Measurements from ENCODE around the gene PHACTR2.
A peak's percentile ranks its signal among the peaks of the same experiment; 100 is the strongest.

The PHACTR2 gene

GRCh38 chr6:143680141-143680540 is 2.4 kb downstream of the PHACTR2 start:
- Histone ChIP-seq H3K36me3 (ENCODE audit: insufficient read depth, low read length) (no peaks in the 10 kb centered on the region), H3K27me3 (ENCODE audit: insufficient read depth, low read length) (no peaks in the 10 kb centered on the region), H3K9me3 (ENCODE audit: low read length) (no peaks in the 10 kb centered on the region), H3K4me1 (ENCODE audit: insufficient read depth, low read length) (peaks cover 23% of the 10 kb centered on the region), H2AFZ (ENCODE audit: low read depth, low read length) (no peak overlapping the region), H3K4me3 (ENCODE audit: low read length) (peak overlapping the region; percentile 75)

- Histone ChIP-seq H3K36me3 (ENCODE audit: insufficient read depth, low read length) (no peaks in the 10 kb centered on the region), H3K9me3 (ENCODE audit: low read length) (no peaks in the 10 kb centered on the region), H3K4me3 (ENCODE audit: low read length) (no peak overlapping the region), H2AFZ (ENCODE audit: low read depth, low read length) (no peak overlapping the region), H3K4me1 (ENCODE audit: insufficient read depth, low read length) (peaks cover 18% of the 10 kb centered on the region), H3K27me3 (ENCODE audit: insufficient read depth, low read length) (no peaks in the 10 kb centered on the region)
These were observed 5.0 kb downstream of the PHACTR2 start for GRCh38 chr6:143682805-143683204.

- no peaks in the 10 kb centered on the region for H3K36me3 ChIP-seq (ENCODE audit: insufficient read depth, low read length)
- H3K4me3 ChIP-seq (ENCODE audit: low read length), result no peak overlapping the region
- H3K9me3 ChIP-seq (ENCODE audit: low read length), result no peaks in the 10 kb centered on the region
- H2AFZ ChIP-seq (ENCODE audit: low read depth, low read length), result no peak overlapping the region
- peaks cover 12% of the 10 kb centered on the region for H3K4me1 ChIP-seq (ENCODE audit: insufficient read depth, low read length)
- no peaks in the 10 kb centered on the region for H3K27me3 ChIP-seq (ENCODE audit: insufficient read depth, low read length)
These were observed 6.7 kb downstream of the PHACTR2 start for GRCh38 chr6:143684486-143684885.

GRCh38 chr6:143685653-143686052 is 7.9 kb downstream of the PHACTR2 start:
- H3K36me3 ChIP-seq (ENCODE audit: insufficient read depth, low read length), result no peaks in the 10 kb centered on the region
- no peaks in the 10 kb centered on the region for H3K27me3 ChIP-seq (ENCODE audit: insufficient read depth, low read length)

GRCh38 chr6:143687591-143687990 is 9.8 kb downstream of the PHACTR2 start:
- no peak overlapping the region for H3K4me3 ChIP-seq (ENCODE audit: low read length)
- no peak overlapping the region for H2AFZ ChIP-seq (ENCODE audit: low read depth, low read length)
- H3K4me1 ChIP-seq (ENCODE audit: insufficient read depth, low read length), result peaks cover 16% of the 10 kb centered on the region
- H3K36me3 ChIP-seq (ENCODE audit: insufficient read depth, low read length), result no peaks in the 10 kb centered on the region
- H3K9me3 ChIP-seq (ENCODE audit: low read length), result no peaks in the 10 kb centered on the region
- H3K27me3 ChIP-seq (ENCODE audit: insufficient read depth, low read length), result no peaks in the 10 kb centered on the region

More at GRCh38 chr6:143685653-143686052, 7.9 kb downstream of the PHACTR2 start:
- Histone ChIP-seq H3K9me3 (ENCODE audit: low read length) (no peaks in the 10 kb centered on the region), H3K4me3 (ENCODE audit: low read length) (no peak overlapping the region), H3K4me1 (ENCODE audit: insufficient read depth, low read length) (peaks cover under 1% of the 10 kb centered on the region), H2AFZ (ENCODE audit: low read depth, low read length) (no peak overlapping the region)

GRCh38 chr6:143688681-143689080 is 10.9 kb downstream of the PHACTR2 start:
- Histone ChIP-seq H3K4me3 (ENCODE audit: low read length) (no peak overlapping the region), H3K4me1 (ENCODE audit: insufficient read depth, low read length) (peaks cover 16% of the 10 kb centered on the region), H3K27me3 (ENCODE audit: insufficient read depth, low read length) (no peaks in the 10 kb centered on the region), H3K36me3 (ENCODE audit: insufficient read depth, low read length) (no peaks in the 10 kb centered on the region), H3K9me3 (ENCODE audit: low read length) (no peaks in the 10 kb centered on the region), H2AFZ (ENCODE audit: low read depth, low read length) (no peak overlapping the region)

- no peak overlapping the region for H2AFZ ChIP-seq (ENCODE audit: low read depth, low read length)
- H3K27me3 ChIP-seq (ENCODE audit: insufficient read depth, low read length), result no peaks in the 10 kb centered on the region
- peaks cover 16% of the 10 kb centered on the region for H3K4me1 ChIP-seq (ENCODE audit: insufficient read depth, low read length)
- no peaks in the 10 kb centered on the region for H3K36me3 ChIP-seq (ENCODE audit: insufficient read depth, low read length)
- H3K4me3 ChIP-seq (ENCODE audit: low read length), result no peak overlapping the region
- H3K9me3 ChIP-seq (ENCODE audit: low read length), result no peaks in the 10 kb centered on the region
These were observed 12.1 kb downstream of the PHACTR2 start for GRCh38 chr6:143689852-143690251.

DNA sequence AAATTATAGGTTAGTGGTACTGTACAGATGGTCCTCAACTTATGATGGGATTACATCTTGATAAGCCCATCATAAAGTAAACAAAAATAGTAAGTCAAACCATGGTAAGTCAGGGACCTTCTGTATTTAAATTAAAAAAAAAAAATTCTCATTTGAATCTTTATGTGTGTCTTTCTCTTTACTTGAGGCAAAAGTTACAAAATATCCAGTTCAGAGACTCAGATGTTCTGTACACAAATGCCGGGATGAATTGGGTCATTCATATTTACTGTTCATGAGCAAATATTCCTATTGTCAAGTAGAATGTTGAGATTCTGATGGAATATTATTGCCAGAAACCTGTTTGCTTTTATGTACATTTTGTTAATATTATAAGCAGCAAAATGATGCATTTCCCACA is 13.4 kb downstream of the PHACTR2 start:
- Histone ChIP-seq H2AFZ (ENCODE audit: low read depth, low read length) (no peak overlapping the region), H3K4me1 (ENCODE audit: insufficient read depth, low read length) (peaks cover 16% of the 10 kb centered on the region), H3K9me3 (ENCODE audit: low read length) (no peaks in the 10 kb centered on the region), H3K27me3 (ENCODE audit: insufficient read depth, low read length) (no peaks in the 10 kb centered on the region), H3K36me3 (ENCODE audit: insufficient read depth, low read length) (no peaks in the 10 kb centered on the region), H3K4me3 (ENCODE audit: low read length) (no peak overlapping the region)

DNA sequence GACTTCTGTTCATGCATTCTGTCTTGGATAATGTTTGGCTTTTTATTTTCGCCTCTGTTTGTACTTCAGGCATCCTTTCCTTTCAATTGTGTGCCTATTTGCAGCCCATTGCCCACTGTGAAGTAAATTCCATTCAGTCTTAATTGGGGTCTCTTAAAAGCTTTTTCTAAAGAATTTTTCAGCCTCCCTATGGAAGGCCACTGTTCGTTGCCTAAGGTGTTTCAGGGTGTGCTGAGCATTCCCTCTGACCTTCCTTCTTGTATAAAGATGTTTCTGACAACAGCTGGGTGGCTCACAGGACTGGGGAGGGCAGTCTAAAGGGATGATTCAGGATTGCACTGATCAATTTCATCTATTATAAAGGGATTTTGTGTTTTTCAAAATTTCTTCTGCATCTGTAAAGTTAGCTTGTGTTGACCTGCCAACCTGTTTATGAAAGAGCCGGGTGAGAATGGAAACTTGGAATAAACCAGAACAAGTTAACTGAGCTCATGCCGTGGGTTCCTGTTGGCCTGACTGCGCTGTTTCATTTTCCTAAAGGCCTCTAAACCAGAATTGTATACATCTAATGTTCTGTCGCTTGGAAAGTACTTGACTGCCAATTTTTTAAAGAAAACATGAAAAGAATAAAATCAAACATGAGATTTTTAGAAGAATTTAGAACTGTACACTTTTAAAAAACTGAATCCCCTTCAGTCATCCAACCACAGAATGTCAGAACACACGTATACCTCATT is 14.3 kb downstream of the PHACTR2 start:
- H2AFZ ChIP-seq (ENCODE audit: low read depth, low read length), result no peak overlapping the region
- no peaks in the 10 kb centered on the region for H3K27me3 ChIP-seq (ENCODE audit: insufficient read depth, low read length)
- no peaks in the 10 kb centered on the region for H3K36me3 ChIP-seq (ENCODE audit: insufficient read depth, low read length)
- H3K9me3 ChIP-seq (ENCODE audit: low read length), result no peaks in the 10 kb centered on the region
- H3K4me3 ChIP-seq (ENCODE audit: low read length), result no peak overlapping the region
- peaks cover 16% of the 10 kb centered on the region for H3K4me1 ChIP-seq (ENCODE audit: insufficient read depth, low read length)

- Histone ChIP-seq H3K4me1 (ENCODE audit: insufficient read depth, low read length) (peaks cover 16% of the 10 kb centered on the region), H3K9me3 (ENCODE audit: low read length) (no peaks in the 10 kb centered on the region), H2AFZ (ENCODE audit: low read depth, low read length) (no peak overlapping the region), H3K27me3 (ENCODE audit: insufficient read depth, low read length) (no peaks in the 10 kb centered on the region), H3K36me3 (ENCODE audit: insufficient read depth, low read length) (no peaks in the 10 kb centered on the region), H3K4me3 (ENCODE audit: low read length) (no peak overlapping the region)
These were observed 14.9 kb downstream of the PHACTR2 start for GRCh38 chr6:143692696-143693095.

- Histone ChIP-seq H2AFZ (ENCODE audit: low read depth, low read length) (no peak overlapping the region), H3K27me3 (ENCODE audit: insufficient read depth, low read length) (no peaks in the 10 kb centered on the region), H3K9me3 (ENCODE audit: low read length) (no peaks in the 10 kb centered on the region), H3K36me3 (ENCODE audit: insufficient read depth, low read length) (no peaks in the 10 kb centered on the region), H3K4me3 (ENCODE audit: low read length) (no peak overlapping the region), H3K4me1 (ENCODE audit: insufficient read depth, low read length) (peaks cover 16% of the 10 kb centered on the region)
These were observed 16.2 kb downstream of the PHACTR2 start for GRCh38 chr6:143694013-143694412.

DNA sequence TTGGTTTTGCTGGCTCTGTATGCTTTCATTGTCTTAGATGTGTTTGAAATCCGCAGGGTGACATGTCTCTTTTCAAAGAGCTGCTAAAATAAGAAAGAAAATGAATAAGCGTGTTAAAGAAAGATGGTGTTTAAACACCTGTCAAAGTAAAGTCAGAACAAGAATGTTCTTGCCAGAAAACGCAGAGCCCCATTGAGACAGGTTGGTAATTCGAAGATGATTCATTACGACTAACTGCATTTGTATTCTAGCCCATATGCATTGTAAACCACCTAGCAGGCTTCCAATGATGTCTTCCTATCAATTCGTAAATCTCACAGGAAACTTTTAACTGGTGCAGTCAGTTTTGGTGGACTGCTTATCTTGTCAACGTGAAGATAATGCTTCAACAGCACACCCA is 16.8 kb downstream of the PHACTR2 start:
- Histone ChIP-seq H2AFZ (ENCODE audit: low read depth, low read length) (no peak overlapping the region), H3K36me3 (ENCODE audit: insufficient read depth, low read length) (no peaks in the 10 kb centered on the region), H3K4me3 (ENCODE audit: low read length) (no peak overlapping the region), H3K27me3 (ENCODE audit: insufficient read depth, low read length) (no peaks in the 10 kb centered on the region), H3K4me1 (ENCODE audit: insufficient read depth, low read length) (peaks cover 16% of the 10 kb centered on the region), H3K9me3 (ENCODE audit: low read length) (no peaks in the 10 kb centered on the region)

GRCh38 chr6:143695130-143695968 is 17.6 kb downstream of the PHACTR2 start:
- Histone ChIP-seq H3K4me1 (ENCODE audit: insufficient read depth, low read length) (peaks cover 16% of the 10 kb centered on the region), H3K4me3 (ENCODE audit: low read length) (no peak overlapping the region), H3K36me3 (ENCODE audit: insufficient read depth, low read length) (no peaks in the 10 kb centered on the region), H3K9me3 (ENCODE audit: low read length) (no peaks in the 10 kb centered on the region), H2AFZ (ENCODE audit: low read depth, low read length) (no peak overlapping the region), H3K27me3 (ENCODE audit: insufficient read depth, low read length) (no peaks in the 10 kb centered on the region)
